Pons (tissue), 1 donor: ENCODE results near the gene KDF1.

Experiments
- DNase-seq: peaks from one replicate; pipeline ENCODE4 v3.0.0-alpha.2; 2016; ENCODE audit warnings: low spot score

KDF1 gene

DNA sequence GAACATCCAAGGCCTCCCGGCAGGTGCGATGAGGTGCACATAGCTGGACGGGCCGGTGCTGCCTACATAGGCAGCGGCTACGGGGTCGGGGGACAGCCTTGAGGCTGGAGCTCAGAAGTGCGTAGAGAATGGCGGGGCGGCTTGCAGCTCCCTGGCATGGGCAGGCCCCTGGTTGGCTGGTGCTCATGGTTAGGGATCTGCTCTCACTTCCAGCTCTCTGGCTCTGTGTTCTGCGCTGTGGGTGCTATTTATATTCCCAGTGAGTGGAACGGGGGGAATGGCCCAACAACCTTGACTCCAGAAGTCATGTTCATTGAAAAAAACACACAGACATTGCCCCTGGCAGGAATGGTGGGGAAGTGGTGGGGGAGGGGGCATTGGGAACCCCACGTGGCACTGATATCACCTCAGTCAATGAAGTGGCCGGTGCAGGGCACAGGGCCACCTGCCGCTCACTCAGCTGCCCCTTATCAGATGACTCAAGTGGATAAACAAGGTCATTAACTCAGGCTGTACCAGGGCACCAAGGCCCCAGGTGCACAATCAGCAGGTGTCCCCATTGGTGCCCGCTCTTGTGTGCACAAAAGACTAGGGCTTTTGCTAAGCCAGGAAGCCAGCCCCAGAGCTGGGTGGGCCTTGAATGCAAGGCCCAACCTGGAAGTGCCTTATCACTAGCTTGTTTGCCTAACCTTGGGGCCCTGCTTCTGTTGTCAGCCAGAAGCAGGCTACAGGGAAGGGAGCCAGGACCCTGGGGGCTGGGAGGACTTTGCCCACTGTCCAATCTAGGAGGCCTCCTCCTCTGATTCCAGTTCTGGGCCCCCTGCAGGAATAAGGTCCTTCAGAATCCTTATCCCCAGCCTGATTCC, 46.3 kb downstream of the KDF1 start, which contains the start of gene NR0B2:
TSS of gene NR0B2 (minus strand) at position 222 of the 866 bp plus-strand sequence. CDS start at position 187, 35 bp downstream.
- no peak for DNase-seq

DNA sequence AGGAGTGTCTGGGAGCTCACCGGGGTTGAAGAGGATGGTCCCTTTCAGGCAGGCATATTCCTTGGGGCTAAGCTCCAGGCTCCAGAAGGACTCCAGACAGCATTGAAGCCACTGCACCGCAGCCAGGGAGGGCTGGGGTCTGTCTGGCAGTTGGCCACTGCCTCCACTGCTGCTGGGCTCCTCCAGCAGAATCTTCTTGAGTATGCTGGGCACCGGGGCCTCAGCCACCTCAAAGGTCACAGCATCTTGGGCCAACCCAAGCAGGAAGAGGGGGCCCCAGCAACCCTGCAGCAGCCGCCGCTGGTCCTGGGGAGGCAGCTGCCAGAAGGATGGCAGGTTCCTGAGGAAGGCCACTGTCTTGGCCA, 46.9 kb downstream of the KDF1 start:
- DNase-seq: no peak

DNA sequence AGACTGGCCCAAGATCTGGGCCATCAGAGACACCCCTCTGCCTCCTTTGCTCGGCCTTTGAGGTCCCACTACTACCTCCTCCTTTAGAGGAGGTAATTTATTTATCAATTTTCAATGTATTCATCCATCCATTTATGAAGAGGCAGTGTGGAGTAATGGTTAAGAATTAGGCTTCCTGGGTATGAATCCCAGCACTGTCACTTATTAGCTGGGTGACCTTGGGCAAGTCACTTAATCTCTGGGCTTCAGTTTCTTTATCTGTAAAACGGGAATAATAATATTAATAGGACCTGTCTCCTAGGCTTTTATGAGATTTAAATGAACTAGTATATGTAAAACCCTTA, 48.1 kb downstream of the KDF1 start:
- no peak for DNase-seq

DNA sequence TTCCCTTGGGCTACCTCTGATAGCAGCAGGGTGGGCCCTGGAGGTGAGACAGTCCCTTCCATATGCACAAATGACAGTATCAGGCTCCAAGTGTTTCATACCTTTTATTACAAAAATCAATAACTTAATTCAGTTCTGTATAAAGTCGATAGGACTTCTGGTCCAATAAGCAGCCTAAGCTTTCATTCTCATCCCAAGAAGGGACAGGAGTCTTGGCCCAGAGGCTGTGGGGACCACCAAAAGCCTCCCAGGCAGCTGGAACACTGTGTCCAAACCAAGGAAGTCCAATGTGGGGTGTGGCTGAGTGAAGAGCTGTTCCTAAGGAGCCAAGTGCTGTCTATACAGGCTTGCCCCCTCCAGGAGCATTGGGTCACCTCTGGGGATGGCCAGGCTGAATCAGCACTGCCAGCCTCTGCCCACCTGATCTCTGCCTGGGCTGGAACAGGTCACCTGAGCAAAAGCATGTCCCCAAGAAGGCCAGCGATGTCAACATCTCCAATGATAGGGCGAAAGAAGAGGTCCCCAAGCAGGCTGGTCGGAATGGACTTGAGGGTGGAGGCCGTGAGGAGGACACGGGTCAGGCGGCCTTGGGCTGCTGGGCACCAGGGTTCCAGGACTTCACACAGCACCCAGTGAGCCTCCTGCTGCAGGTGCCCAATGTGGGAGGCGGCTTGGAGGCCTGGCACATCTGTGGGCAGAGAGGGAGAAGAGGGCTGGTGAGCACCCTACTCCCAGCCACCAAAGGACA, 48.7 kb downstream of the KDF1 start:
- DNase-seq: no peak

DNA sequence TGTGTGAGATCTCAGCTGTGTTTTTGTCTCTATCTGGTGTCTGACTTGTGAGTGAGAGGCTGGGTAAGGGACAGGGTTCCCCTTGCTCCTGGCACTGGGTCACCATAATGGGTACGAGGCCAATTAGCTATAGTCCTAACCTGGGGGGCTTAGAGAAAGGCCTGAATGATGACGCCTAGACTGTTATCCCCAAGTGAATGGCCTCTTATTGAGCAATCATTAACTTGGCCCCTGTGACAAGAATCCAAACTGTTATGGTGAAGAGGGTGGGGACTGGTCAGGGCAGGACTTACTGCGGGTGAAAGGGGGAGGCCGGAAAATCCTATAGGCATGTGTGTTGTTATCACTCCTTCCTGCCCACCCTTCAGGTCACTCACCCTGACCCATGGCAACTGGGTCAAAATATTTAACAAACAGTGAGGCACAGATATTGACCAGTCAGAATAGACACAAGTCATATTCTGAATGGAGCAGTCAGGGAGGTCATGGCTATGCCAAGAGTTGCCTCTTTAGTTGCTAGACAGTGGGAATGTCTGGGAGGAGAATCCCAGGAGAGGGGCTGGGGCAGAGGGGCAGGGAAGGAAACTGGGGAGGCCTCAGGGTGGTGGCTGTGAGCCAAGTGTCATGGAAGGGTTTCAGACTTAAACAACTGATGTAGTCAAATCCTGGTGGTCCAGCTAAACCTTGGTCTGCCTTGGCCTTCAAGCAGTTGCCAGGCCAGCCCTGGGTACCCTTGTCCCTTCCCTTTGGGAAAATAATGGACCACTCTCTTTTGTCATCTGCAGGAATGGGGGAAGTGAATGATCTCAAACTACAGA, 49.7 kb downstream of the KDF1 start:
- no peak for DNase-seq

GRCh38 chr1:26909951-26910342, 50.3 kb downstream of the KDF1 start:
- no peak for DNase-seq

GRCh38 chr1:26907071-26907917, 53.0 kb downstream of the KDF1 start:
- no peak for DNase-seq

DNA sequence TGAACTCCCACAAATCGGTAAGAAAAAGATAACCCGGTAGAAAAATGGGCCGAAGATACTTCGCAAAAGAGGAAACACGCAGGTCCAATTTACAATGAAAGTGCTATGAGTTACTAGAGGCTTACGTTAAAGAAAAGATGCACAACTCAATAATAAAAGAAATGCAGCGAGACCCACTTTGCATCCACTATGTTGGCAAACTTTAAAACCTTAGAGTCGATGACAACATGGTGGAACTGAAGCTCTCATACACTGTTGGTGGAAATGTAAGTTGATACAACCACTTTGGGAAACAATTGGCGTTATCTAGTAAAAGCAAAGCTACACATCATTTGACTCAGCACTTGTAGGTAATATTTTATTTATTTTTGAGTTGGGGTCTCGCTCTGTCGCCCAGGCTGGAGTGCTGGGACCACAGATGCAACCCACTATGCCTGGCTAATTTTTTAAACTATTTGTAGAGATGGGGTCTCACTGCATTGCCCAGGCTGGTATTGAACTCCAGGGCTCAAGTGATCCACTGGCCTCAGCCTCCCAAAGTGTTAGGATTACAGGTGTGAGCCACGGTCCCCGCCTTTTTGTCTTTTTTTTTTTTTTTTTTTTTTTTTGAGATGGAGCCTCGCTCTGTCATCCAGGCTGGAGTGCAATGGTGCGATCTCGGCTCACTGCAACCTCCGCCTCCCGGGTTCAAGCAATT, 59.3 kb downstream of the KDF1 start:
- no peak for DNase-seq

- peak; percentile 85 for DNase-seq
These were observed 60.1 kb downstream of the KDF1 start, which contains the start of gene GPATCH3 for GRCh38 chr1:26900001-26900814. GPATCH3 (minus strand) TSS chr1:26900467; CDS start chr1:26900442, 25 bp downstream.
